NB4 (cell line): ENCODE measurements around the gene TFR2.

Source experiments
- CTCF ChIP-seq: IDR thresholded peaks from one replicate; pipeline ENCODE4 v1.5.1; 2012; ENCODE audit warnings: low read depth, low read length
- MYC ChIP-seq: IDR thresholded peaks from 2 replicates; pipeline ENCODE4 v1.6.1; 2011; ENCODE audit warnings: low read depth, low read length
- POLR2A ChIP-seq: IDR thresholded peaks from 2 replicates; pipeline ENCODE4 v1.6.1; 2011; ENCODE audit warnings: mild to moderate bottlenecking; ENCODE audit not compliant: insufficient read length; ENCODE audit errors: extremely low read depth
- TF ChIP-seq, protein P1 (sequence below): IDR thresholded peaks from 2 replicates; pipeline ENCODE4 v1.6.1; 2011; ENCODE audit warnings: low read depth, low read length

GRCh38 chr7:100689230-100690135 lies 48.1 kb upstream of the TFR2 start:
- TF ChIP-seq POLR2A (no peak), CTCF (peak; percentile 7), MYC (no peak)
- TF ChIP-seq, protein P1, sequence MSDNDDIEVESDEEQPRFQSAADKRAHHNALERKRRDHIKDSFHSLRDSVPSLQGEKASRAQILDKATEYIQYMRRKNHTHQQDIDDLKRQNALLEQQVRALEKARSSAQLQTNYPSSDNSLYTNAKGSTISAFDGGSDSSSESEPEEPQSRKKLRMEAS = no peak
